ENCODE results near the gene AKAP13.

AKAP13 gene

DNA sequence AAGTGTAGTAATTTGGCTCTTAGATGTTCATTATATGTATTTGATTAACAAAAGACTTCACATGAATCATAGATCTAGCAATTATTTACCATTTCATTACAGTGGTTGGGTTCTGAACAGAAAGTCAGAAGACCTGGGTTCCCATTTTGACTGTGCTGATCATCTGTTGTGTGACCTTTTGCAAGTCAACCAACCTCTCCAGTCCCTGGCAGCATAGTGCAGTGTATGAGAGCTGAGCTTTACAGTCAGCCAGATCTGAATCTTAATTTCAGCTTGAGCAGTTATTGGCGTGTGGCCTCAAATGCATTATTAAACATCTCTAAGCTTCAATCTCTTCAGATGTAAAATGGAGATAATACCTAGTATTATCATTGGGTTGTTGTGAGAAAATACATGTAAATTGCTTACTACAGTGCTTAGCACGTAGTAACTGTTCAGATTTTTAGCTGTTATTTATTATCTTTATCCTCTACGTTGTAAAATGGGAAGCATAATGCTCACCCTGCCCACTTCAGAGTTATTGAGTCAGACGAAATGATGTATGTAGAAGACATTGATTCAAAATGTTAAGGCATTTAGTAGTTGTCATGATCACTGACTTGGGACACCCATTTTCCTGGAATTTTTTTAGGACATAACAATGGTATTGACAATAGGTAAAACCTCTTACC, 310.3 kb downstream of the AKAP13 start:
- H3K4me3 ChIP-seq: no peak overlapping the region
- no peaks in the 10 kb centered on the region for H3K9me3 ChIP-seq
- H3K36me3 ChIP-seq (replicated peaks): no peaks in the 10 kb centered on the region; the same call in 1 of the 2 replicates
- in situ Hi-C loops (cut with MboI; ENCODE audit: low sequenced_read_pairs): no loop called here
- no peak for DNase-seq (ENCODE audit: low spot score in 2 of 2)
- peaks cover 5% of the 10 kb centered on the region; the same call in 1 of the 2 replicates for H3K4me1 ChIP-seq
- no peaks in the 10 kb centered on the region for H3K27me3 ChIP-seq (ENCODE audit: low read depth)

- in situ Hi-C loops (cut with MboI; ENCODE audit: low sequenced_read_pairs): no loop called here
- no peaks in the 10 kb centered on the region; the same call in 1 of the 2 replicates for H3K36me3 ChIP-seq (replicated peaks)
- DNase-seq (ENCODE audit: low spot score in 2 of 2): no peak
- H3K4me1 ChIP-seq: peaks cover 5% of the 10 kb centered on the region; the same call in 1 of the 2 replicates
- no peaks in the 10 kb centered on the region for H3K27me3 ChIP-seq (ENCODE audit: low read depth)
- no peaks in the 10 kb centered on the region for H3K9me3 ChIP-seq
- no peak overlapping the region for H3K4me3 ChIP-seq
Measured at GRCh38 chr15:85691350-85692240, 311.2 kb downstream of the AKAP13 start.

DNA sequence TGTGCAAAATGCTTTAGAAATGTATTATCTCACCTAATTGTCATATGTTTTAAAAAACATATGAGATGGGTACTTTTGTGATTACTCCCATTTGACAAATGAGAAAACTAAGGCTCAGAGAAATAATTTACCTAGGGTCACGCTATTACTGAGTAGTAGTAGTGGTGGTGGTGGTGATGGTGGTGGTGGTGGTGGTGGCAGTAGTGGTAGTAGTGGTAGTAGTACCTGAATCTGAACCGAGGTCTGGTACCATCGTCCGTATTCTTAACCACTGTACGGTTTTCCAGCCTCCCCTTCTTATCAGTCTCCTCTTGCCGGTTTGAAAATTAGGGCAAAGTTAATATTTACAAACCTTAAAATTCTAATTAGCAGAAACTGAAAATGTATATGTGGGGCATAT, 311.9 kb downstream of the AKAP13 start:
- Histone ChIP-seq H3K36me3 (replicated peaks) (no peaks in the 10 kb centered on the region; the same call in 1 of the 2 replicates), H3K4me3 (no peak overlapping the region), H3K4me1 (peaks cover 5% of the 10 kb centered on the region; the same call in 1 of the 2 replicates), H3K9me3 (no peaks in the 10 kb centered on the region), H3K27me3 (ENCODE audit: low read depth) (no peaks in the 10 kb centered on the region)
- no peak for DNase-seq (ENCODE audit: low spot score in 2 of 2)
- in situ Hi-C loops (cut with MboI; ENCODE audit: low sequenced_read_pairs): no loop called here

- in situ Hi-C loops (cut with MboI; ENCODE audit: low sequenced_read_pairs): no loop called here
- Histone ChIP-seq H3K36me3 (replicated peaks) (no peaks in the 10 kb centered on the region; the same call in 1 of the 2 replicates), H3K4me3 (no peak overlapping the region), H3K9me3 (no peaks in the 10 kb centered on the region), H3K27me3 (ENCODE audit: low read depth) (no peaks in the 10 kb centered on the region), H3K4me1 (peaks cover 5% of the 10 kb centered on the region; the same call in 1 of the 2 replicates)
- DNase-seq (ENCODE audit: low spot score in 2 of 2): no peak
Measured at GRCh38 chr15:85692873-85693272, 312.5 kb downstream of the AKAP13 start.

DNA sequence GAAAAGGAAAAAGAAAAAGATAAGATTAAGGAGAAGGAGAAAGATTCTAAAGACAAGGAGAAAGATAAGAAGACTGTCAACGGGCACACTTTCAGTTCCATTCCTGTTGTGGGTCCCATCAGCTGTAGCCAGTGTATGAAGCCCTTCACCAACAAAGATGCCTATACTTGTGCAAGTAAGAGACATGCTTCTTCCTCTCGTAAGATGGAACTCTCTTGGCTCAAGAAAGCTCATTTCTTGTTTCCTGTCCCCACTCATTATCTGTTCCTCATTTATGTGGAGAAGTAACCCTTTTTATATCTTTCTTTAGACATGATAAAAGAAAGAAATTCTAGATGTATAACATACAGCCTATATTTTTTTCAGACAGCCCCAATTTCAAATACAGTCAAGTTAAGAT, 312.9 kb downstream of the AKAP13 start:
- Histone ChIP-seq H3K27me3 (ENCODE audit: low read depth) (no peaks in the 10 kb centered on the region), H3K4me1 (peaks cover 5% of the 10 kb centered on the region; the same call in 1 of the 2 replicates), H3K4me3 (no peak overlapping the region), H3K36me3 (replicated peaks) (no peaks in the 10 kb centered on the region; the same call in 1 of the 2 replicates), H3K9me3 (no peaks in the 10 kb centered on the region)
- in situ Hi-C loops (cut with MboI; ENCODE audit: low sequenced_read_pairs): no loop called here
- no peak for DNase-seq (ENCODE audit: low spot score in 2 of 2)

- H3K27me3 ChIP-seq (ENCODE audit: low read depth): no peaks in the 10 kb centered on the region
- DNase-seq (ENCODE audit: low spot score in 2 of 2): no peak
- H3K9me3 ChIP-seq: no peaks in the 10 kb centered on the region
- no peaks in the 10 kb centered on the region; the same call in 1 of the 2 replicates for H3K36me3 ChIP-seq (replicated peaks)
- in situ Hi-C loops (cut with MboI; ENCODE audit: low sequenced_read_pairs): no loop called here
- H3K4me3 ChIP-seq: no peak overlapping the region
- peaks cover 5% of the 10 kb centered on the region; the same call in 1 of the 2 replicates for H3K4me1 ChIP-seq
Measured at GRCh38 chr15:85694091-85694490, 313.7 kb downstream of the AKAP13 start.

GRCh38 chr15:85700767-85701166, 320.4 kb downstream of the AKAP13 start:
- no peak for DNase-seq (ENCODE audit: low spot score in 2 of 2)
- Histone ChIP-seq H3K27me3 (ENCODE audit: low read depth) (no peaks in the 10 kb centered on the region), H3K4me1 (peaks cover 11% of the 10 kb centered on the region), H3K36me3 (replicated peaks) (no peaks in the 10 kb centered on the region; the same call in none of the 2 replicates), H3K9me3 (no peaks in the 10 kb centered on the region), H3K4me3 (no peak overlapping the region)
- in situ Hi-C loops (cut with MboI; ENCODE audit: low sequenced_read_pairs): no loop called here

DNA sequence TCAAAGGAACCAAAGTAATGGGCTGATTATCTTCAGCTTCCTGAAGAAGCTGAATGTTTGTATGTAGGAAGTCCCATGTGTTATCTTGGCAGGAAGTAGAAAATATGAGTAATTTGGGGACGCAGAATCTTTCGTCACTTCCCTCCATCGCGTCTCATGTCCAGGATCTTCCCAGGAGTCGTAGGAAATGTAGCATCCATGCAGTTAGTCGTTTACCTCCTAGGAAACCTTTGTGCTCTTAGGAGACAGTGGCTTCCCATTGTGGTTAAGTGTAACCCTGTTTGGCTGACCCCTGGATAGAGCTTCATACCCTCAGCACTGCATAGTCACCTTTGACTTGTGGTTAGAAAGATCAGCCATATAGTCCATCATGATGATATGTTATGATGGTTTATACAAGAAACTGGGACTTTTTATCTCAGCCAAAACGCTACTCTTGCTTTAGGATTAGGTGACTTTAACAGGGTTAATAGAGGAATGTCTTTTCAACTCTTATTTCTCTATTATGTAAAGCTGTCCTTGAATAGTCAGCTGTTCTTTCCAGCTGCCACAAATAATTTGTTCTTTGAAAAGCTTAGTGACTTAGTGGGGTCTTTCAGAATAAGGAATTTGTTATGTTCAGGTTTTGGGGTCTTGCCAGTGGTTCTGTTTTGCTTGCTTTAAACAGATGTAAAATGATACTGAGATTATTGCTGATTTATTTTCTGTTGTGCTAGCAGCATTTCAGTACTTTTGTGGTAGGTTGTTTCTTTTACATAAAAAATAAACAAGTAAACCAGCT, 322.1 kb downstream of the AKAP13 start:
- Histone ChIP-seq H3K9me3 (no peaks in the 10 kb centered on the region), H3K4me3 (no peak overlapping the region), H3K4me1 (peaks cover 14% of the 10 kb centered on the region), H3K36me3 (replicated peaks) (no peaks in the 10 kb centered on the region; the same call in 1 of the 2 replicates), H3K27me3 (ENCODE audit: low read depth) (no peaks in the 10 kb centered on the region)
- peak in 1 of 2 experiments; percentile 55 for DNase-seq (ENCODE audit: low spot score in 2 of 2)
- in situ Hi-C loops (cut with MboI; ENCODE audit: low sequenced_read_pairs): no loop called here

GRCh38 chr15:85704066-85704465, 323.7 kb downstream of the AKAP13 start:
- Histone ChIP-seq H3K4me3 (no peak overlapping the region), H3K27me3 (ENCODE audit: low read depth) (no peaks in the 10 kb centered on the region), H3K4me1 (peaks cover 21% of the 10 kb centered on the region), H3K9me3 (no peaks in the 10 kb centered on the region), H3K36me3 (replicated peaks) (no peaks in the 10 kb centered on the region; the same call in 1 of the 2 replicates)
- in situ Hi-C loops (cut with MboI; ENCODE audit: low sequenced_read_pairs): no loop called here
- DNase-seq (ENCODE audit: low spot score in 2 of 2): no peak

DNA sequence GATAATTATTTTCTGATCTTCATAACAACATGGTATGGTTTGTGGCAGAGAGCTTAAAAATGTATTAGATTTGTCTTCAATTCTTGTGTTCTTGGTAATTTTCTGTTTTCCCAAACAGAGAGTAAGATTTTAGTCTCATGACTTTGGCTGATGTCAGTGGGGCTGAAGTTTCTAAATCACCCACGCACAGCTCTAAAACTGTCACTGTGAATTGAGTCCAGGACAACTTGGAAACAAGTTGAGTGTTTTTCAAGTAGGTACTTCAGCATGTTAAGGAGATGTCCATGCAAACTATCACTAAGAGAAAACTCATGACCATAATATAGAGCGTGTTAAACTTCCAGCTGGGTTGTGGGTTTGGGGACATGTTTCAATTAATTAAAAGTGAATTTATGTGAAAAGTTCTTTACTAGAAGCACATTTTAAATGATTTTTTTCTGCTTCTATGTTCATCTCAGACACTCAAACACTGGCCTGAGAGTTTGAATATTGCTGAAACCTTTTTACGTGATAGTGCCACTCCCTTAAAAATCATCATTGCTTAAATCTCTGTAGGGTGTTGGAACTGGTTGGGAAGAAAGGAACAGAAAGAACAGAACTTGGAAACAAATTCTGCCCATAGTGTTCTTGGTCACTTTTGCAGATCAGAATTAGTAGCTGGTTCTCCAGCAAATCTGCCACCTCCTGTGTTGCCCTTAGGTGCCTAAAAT, 324.5 kb downstream of the AKAP13 start:
- H3K36me3 ChIP-seq (replicated peaks): no peaks in the 10 kb centered on the region; the same call in 1 of the 2 replicates
- H3K9me3 ChIP-seq: no peaks in the 10 kb centered on the region
- DNase-seq (ENCODE audit: low spot score in 2 of 2): no peak
- peaks cover 21% of the 10 kb centered on the region for H3K4me1 ChIP-seq
- in situ Hi-C loops (cut with MboI; ENCODE audit: low sequenced_read_pairs): no loop called here
- no peak overlapping the region for H3K4me3 ChIP-seq
- no peaks in the 10 kb centered on the region for H3K27me3 ChIP-seq (ENCODE audit: low read depth)

GRCh38 chr15:85706779-85707518, 326.5 kb downstream of the AKAP13 start:
- Histone ChIP-seq H3K4me3 (no peak overlapping the region), H3K9me3 (no peaks in the 10 kb centered on the region), H3K27me3 (ENCODE audit: low read depth) (no peaks in the 10 kb centered on the region), H3K4me1 (peaks cover 21% of the 10 kb centered on the region), H3K36me3 (replicated peaks) (no peaks in the 10 kb centered on the region; the same call in none of the 2 replicates)
- in situ Hi-C loops (cut with MboI; ENCODE audit: low sequenced_read_pairs): no loop called here
- DNase-seq (ENCODE audit: low spot score in 2 of 2): no peak

GRCh38 chr15:85707519-85708338, 327.3 kb downstream of the AKAP13 start:
- in situ Hi-C loops (cut with MboI; ENCODE audit: low sequenced_read_pairs): no loop called here
- H3K36me3 ChIP-seq (replicated peaks): peaks cover under 1% of the 10 kb centered on the region
- H3K4me3 ChIP-seq: no peak overlapping the region
- peaks cover 14% of the 10 kb centered on the region for H3K4me1 ChIP-seq
- peak; percentile 40 to 49 for DNase-seq (ENCODE audit: low spot score in 2 of 2)
- no peaks in the 10 kb centered on the region for H3K27me3 ChIP-seq (ENCODE audit: low read depth)
- no peaks in the 10 kb centered on the region for H3K9me3 ChIP-seq
